NB4 (cell line): Measurements from ENCODE around the gene REG3A.

Experiments used
- DNase-seq: peaks from one replicate; pipeline ENCODE4 v3.0.0; 2010; ENCODE audit warnings: low read depth
- H3K4me3 ChIP-seq: one replicate; pipeline ENCODE4 v1.5.1; 2011; ENCODE audit warnings: mild to moderate bottlenecking, low read depth, low read length, moderate library complexity
- CTCF ChIP-seq: IDR thresholded peaks from one replicate; pipeline ENCODE4 v1.5.1; 2012; ENCODE audit warnings: low read depth, low read length
- MYC ChIP-seq: IDR thresholded peaks from 2 replicates; pipeline ENCODE4 v1.6.1; 2011; ENCODE audit warnings: low read depth, low read length
- POLR2A ChIP-seq: IDR thresholded peaks from 2 replicates; pipeline ENCODE4 v1.6.1; 2011; ENCODE audit warnings: mild to moderate bottlenecking; ENCODE audit not compliant: insufficient read length; ENCODE audit errors: extremely low read depth
- TF ChIP-seq, protein P1 (sequence below): IDR thresholded peaks from 2 replicates; pipeline ENCODE4 v1.6.1; 2011; ENCODE audit warnings: low read depth, low read length

The REG3A gene

DNA sequence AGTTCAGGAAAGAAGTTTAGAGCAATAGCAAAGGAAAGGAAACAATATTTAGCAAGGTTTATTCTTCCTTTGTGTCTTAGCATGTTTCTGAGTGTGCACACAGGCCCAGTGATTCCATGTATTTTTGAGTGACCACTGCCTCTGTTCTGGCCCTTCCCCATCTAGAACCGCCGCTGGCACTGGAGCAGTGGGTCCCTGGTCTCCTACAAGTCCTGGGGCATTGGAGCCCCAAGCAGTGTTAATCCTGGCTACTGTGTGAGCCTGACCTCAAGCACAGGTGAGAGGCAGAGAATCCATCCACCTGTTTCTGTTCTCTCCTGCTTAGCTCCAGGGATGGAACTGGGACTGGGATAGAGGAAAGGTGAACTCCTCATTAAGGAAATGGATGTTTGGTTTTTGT, 36.9 kb downstream of the REG3A start:
- H3K4me3 ChIP-seq = no peak overlapping the region
- no peak for DNase-seq
- no peak for TF ChIP-seq MYC
- TF ChIP-seq, protein P1, sequence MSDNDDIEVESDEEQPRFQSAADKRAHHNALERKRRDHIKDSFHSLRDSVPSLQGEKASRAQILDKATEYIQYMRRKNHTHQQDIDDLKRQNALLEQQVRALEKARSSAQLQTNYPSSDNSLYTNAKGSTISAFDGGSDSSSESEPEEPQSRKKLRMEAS = no peak
- no peak for TF ChIP-seq POLR2A
- TF ChIP-seq CTCF = no peak

- TF ChIP-seq MYC (no peak), POLR2A (no peak), CTCF (no peak)
- TF ChIP-seq, protein P1 = no peak
- H3K4me3 ChIP-seq = no peak within 1 kb of the TSS
- no peak for DNase-seq
Observed at GRCh38 chr2:79120194-79120713, 39.3 kb downstream of the REG3A start, which contains the start of gene REG1A. Gene REG1A, plus strand, starts transcription at chr2:79120488. Its CDS starts 374 bp downstream, at chr2:79120862.

DNA sequence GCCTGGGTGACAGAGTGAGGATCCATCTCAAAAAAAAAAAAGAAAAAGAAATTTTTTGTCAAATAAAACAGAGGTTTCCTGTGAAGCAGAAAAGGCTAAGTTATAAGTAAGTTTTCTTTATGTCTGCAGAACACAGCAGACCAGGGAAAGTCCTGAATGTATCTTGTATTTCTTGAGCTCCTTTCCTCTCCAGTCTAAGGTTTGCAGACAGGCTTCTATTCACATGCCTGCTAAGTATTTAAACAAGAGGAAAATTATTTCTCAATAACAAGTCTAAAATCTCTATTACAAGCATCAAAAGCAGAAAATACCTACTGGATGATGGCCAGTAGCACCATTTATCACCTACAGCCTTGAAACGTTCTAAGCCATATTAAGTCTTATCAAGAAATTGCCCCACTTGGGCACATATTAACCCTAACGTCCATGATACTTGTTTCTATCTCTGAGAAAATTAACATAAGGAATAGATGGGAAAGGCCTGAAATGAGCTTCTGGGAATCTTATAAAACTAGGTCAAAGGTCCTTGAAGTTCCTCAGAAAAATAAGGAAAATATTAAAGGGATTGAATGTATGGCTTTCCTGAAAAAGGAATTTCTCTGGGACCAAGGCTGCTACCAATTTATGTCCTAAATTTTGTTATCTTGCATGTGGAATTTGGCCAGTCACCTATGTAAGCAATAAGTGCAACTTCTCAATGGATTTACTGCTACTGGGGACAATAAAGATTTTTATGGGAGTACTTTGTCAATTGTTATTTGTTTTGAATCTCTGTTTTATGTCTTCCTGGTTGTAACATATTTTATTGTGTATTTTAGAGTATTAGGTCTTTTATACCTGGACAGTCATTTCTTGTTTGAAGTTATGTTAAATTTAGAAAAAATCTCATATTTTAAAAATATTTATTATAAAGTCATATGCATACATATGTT, 42.3 kb downstream of the REG3A start:
- no peak for TF ChIP-seq MYC
- TF ChIP-seq, protein P1 = no peak
- TF ChIP-seq POLR2A = no peak
- no peak for TF ChIP-seq CTCF
- no peak for DNase-seq
- H3K4me3 ChIP-seq = no peak overlapping the region

GRCh38 chr2:79114797-79115494, 44.6 kb downstream of the REG3A start:
- TF ChIP-seq POLR2A (no peak), CTCF (no peak), MYC (no peak)
- TF ChIP-seq, protein P1 = no peak
- no peak for DNase-seq

DNA sequence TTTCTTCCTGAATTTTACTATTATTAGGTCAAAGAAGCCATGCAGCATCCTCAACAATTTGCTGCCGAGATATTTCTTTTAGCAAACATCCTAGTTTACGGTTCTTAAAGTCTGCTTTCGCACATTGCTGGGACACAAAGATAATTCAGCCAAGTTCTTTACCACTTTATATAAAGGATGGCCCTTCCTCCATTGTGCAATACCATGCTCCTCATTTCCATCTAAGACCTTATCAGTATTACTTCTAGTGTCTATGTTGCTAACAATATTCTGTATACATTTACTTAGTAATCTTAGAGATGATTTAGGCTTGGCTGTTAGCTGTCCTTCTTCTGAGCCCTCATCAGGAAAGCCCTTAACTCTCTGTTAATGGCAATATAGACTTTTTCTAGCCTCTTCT, 47.3 kb downstream of the REG3A start:
- no peak overlapping the region for H3K4me3 ChIP-seq
- TF ChIP-seq, protein P1 = no peak
- no peak for DNase-seq

More at GRCh38 chr2:79114797-79115494, 44.6 kb downstream of the REG3A start:
- no peak overlapping the region for H3K4me3 ChIP-seq
